D721Med (cell line): ENCODE results near the gene TIAM1.

ENCODE experiments used
- DNase-seq: peaks from one replicate; pipeline ENCODE4 v3.0.0; 2011; ENCODE audit warnings: low spot score; ENCODE audit not compliant: insufficient read length
- FAIRE-seq: peaks from 2 replicates; lab custom pipeline; 2011; peaks lifted over from hg19 to GRCh38; lab: Jason Lieb, UNC
- TF ChIP-seq, protein P1 (sequence below): IDR thresholded peaks from 2 replicates; pipeline ENCODE4 v1.5.1; 2012; ENCODE audit warnings: mild to moderate bottlenecking, control low read depth; ENCODE audit not compliant: insufficient read depth; ENCODE audit errors: missing control alignments

The TIAM1 gene

DNA sequence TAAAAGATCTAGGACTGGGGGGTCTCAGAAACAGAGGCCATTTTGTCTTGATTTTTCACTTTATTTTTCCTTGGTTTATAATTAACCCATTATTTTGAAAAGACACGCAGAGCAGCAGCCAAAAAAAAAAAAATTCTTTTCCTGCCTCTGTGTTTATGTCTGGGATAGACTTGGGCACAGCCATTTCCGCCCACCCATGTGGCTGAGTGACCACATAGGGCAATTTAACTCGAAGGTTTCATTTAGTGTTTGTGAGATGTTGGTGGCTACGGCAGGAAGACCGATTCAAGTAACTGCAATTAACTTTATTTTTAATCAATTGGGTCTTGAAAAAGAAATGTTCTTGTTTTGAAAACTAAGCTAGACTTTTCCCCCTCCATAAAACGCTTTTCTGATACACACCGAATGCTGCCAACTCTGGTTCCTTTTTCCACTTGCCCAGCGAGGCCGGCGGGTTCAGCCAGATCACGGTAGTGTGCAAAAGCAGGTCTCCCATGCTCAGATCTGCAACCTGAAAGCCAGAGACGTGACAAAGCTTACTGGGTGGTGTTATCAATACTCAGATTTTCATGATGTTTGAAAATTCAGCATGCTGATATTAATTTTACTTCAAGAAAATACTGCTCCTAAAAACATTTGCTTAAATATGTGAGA is 208.4 kb downstream of the TIAM1 start:
- TF ChIP-seq, protein P1, sequence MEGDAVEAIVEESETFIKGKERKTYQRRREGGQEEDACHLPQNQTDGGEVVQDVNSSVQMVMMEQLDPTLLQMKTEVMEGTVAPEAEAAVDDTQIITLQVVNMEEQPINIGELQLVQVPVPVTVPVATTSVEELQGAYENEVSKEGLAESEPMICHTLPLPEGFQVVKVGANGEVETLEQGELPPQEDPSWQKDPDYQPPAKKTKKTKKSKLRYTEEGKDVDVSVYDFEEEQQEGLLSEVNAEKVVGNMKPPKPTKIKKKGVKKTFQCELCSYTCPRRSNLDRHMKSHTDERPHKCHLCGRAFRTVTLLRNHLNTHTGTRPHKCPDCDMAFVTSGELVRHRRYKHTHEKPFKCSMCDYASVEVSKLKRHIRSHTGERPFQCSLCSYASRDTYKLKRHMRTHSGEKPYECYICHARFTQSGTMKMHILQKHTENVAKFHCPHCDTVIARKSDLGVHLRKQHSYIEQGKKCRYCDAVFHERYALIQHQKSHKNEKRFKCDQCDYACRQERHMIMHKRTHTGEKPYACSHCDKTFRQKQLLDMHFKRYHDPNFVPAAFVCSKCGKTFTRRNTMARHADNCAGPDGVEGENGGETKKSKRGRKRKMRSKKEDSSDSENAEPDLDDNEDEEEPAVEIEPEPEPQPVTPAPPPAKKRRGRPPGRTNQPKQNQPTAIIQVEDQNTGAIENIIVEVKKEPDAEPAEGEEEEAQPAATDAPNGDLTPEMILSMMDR = no peak
- no peak for FAIRE-seq

DNA sequence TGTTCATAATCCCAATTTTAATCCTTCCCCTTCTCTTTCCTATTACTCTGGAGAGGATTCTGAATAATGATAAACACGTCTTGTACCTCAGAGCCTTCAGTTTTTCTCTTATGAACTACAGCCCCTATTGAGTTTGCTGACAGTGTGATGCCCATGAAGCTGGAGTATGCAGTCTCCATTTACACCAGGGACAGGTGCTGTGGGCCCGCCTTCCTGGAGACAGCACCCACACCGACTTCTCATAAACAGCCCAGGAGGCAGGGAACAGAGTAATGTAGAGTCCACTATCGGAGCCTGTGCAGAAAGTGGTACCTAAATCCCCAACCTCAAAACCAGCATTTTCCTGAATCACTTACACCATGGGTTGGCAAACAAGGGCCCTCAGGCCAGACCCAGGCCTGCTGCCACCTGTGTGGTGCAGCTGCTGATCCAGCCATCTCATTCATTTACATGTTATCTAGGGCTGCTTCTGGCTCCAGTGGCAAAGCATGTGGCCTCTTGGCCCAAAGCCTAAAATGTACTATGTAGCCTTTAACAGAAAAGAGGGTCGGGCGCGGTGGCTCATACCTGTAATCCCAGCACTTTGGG is 210.7 kb downstream of the TIAM1 start:
- TF ChIP-seq, protein P1 = no peak
- no peak for DNase-seq
- FAIRE-seq = no peak

More for the DNA sequence above, 208.4 kb downstream of the TIAM1 start:
- no peak for DNase-seq

DNA sequence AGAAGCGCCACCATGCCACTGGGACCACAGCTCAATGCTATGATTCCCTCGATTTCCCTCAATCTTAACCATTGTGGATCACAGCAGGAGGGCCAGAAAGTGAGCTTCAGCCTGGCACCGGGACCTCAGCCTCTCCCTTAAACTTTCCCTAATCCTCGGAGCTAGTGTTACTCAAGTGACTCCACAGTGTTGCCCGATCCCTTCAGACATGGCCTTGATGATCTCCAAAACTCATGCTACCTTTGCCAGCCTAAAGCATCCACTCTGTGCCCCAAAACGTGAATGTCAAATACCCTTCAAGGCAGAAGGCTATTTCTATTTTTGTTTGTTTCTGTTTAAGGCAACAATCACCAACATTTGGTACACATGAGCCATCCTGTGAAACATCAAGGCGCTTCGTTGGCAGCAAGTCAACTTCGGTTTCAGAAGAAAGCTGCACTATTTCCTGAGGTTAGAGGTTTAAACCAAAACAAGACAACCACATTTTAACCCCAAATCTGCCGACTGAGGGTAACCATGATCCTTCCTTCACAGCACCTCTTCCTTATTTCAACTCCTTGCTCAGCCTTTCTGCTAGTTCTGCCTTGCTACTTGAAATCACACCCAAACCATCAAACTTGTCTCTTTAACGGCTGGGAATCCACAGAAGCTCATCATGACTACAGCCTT is 211.4 kb downstream of the TIAM1 start:
- TF ChIP-seq, protein P1 = no peak
- DNase-seq (no peak), FAIRE-seq (no peak)

DNA sequence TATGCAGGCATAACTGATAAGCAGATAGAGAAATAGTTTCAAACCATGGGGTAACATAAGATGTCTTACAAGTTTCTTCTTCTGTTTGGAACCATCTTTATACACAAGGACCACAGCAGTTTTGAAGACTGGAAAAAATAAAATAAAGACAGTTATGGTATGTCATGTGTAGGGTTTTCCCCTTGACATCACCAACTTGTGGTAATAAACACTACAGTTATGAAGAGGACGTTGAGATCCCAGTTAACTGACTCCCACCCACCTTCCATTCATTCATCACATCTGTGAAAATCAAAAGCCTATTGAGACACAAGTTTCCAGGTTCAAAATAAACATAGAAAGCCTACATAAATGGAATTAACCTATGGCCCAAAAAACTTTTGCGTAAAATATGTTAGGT is 213.2 kb downstream of the TIAM1 start:
- no peak for DNase-seq
- no peak for FAIRE-seq
- TF ChIP-seq, protein P1 = no peak

DNA sequence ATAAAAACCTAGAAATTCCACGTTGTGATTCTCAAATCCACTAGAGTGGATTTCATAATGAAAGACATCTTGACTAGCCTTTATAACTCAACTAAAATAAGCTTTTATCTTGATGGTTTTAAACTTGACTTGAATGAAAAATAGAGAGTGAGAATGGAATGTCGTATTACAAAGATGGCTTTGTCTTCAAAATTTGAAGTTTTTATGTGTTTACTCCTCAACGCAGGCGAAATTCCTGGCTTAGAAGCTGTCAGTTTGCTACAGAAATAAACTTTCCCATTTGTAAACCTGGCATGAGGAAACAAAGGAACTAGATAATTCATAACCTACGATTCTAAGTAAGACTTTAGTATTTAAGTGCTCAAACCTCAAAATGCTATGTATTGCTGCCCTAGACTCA is 215.8 kb downstream of the TIAM1 start:
- FAIRE-seq = no peak
- TF ChIP-seq, protein P1 = no peak

DNA sequence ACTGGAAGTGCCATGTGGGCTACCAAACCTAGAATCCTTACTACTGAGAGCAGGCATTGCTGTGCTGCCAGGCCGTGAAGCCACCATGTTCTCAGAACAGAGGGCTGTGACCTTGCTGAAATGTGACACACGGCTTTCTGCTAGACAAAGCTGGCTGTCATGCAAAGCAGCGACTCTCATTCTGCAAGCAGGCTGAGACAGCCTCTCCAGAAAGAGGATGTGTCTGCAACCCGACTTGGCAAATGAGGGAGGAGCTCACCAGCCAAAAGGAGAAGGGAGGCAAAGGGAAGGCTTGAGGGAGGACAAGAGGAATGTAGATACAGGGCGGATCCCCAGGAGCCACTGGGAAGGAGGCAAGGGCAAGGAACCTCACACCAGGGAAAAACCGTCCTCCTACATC is 220.1 kb downstream of the TIAM1 start:
- DNase-seq = no peak
- TF ChIP-seq, protein P1 = no peak
- no peak for FAIRE-seq

More for the DNA sequence above, 215.8 kb downstream of the TIAM1 start:
- no peak for DNase-seq
